Ishikawa (cell line): ENCODE data around the gene CD2AP.

ENCODE experiments used
- EP300 ChIP-seq: IDR thresholded peaks from 2 replicates; pipeline ENCODE4 v1.6.1; 2012; ENCODE audit warnings: borderline replicate concordance
- NFIC ChIP-seq: IDR thresholded peaks from 2 replicates; pipeline ENCODE4 v1.6.1; 2012
- TAF1 ChIP-seq: IDR thresholded peaks from 2 replicates; pipeline ENCODE4 v1.6.1; 2012; ENCODE audit warnings: low read depth, mild to moderate bottlenecking
- YY1 ChIP-seq: IDR thresholded peaks from 2 replicates; pipeline ENCODE4 v1.6.1; 2012; ENCODE audit warnings: low read depth
- TF ChIP-seq, protein P1 (sequence below): IDR thresholded peaks from 2 replicates; pipeline ENCODE4 v1.6.1; 2012

DNA sequence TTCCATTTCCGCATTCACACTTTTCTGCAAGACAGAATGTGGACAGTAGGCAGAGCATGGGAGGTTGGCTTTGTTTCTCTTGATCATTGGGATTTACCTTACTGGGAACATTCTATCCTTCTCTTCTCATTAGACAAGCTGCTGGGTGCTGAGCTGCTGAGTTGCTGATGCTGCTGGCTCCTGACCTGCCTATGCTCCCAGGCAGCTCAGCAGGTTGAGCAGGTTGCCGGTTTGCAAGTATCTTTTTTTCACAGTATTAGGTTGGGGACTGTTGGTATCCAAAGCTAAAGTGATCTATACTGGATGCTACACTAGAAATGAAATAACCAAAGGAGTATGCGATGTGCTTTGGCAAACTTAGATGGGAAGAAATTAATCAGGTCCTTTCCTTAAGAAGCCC is 197.1 kb downstream of the CD2AP start:
- no peak for TF ChIP-seq YY1
- no peak for TF ChIP-seq TAF1
- no peak for TF ChIP-seq NFIC
- TF ChIP-seq, protein P1, sequence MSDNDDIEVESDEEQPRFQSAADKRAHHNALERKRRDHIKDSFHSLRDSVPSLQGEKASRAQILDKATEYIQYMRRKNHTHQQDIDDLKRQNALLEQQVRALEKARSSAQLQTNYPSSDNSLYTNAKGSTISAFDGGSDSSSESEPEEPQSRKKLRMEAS: no peak
- TF ChIP-seq EP300: no peak
